Endothelial cell (in vitro differentiated cells): ENCODE results near the gene CBLB. TPM values are rescaled to one million over a fixed set of nuclear protein-coding genes. Genes with fewer than 3 reads are reported as not detected.

Experiments
- DNase-seq: peaks from one replicate; pipeline ENCODE4 v3.0.0; 2021; ENCODE audit warnings: low spot score
- H3K27ac Mint-ChIP-seq: one replicate; pipeline ENCODE4 v1.8.0; 2021; ENCODE audit warnings: mixed read lengths, inconsistent platforms; ENCODE audit not compliant: unreplicated experiment
- H3K27me3 Mint-ChIP-seq: one replicate; pipeline ENCODE4 v1.8.0; 2021; ENCODE audit warnings: mild to moderate bottlenecking, moderate library complexity, mixed read lengths, inconsistent platforms; ENCODE audit not compliant: unreplicated experiment
- H3K36me3 Mint-ChIP-seq: one replicate; pipeline ENCODE4 v1.8.0; 2021; ENCODE audit warnings: mild to moderate bottlenecking, low read depth, mixed read lengths, inconsistent platforms; ENCODE audit not compliant: unreplicated experiment
- H3K4me1 Mint-ChIP-seq: one replicate; pipeline ENCODE4 v1.8.0; 2021; ENCODE audit warnings: mild to moderate bottlenecking, mixed read lengths, inconsistent platforms; ENCODE audit not compliant: unreplicated experiment
- H3K4me3 Mint-ChIP-seq: one replicate; pipeline ENCODE4 v1.8.0; 2021; ENCODE audit warnings: mild to moderate bottlenecking, mixed read lengths, inconsistent platforms; ENCODE audit not compliant: unreplicated experiment
- H3K9me3 Mint-ChIP-seq: one replicate; pipeline ENCODE4 v1.8.0; 2021; ENCODE audit warnings: mixed read lengths, inconsistent platforms; ENCODE audit not compliant: unreplicated experiment
- CTCF ChIP-seq: fragments of 200-600 bp; sonication (generic); IDR thresholded peaks from one replicate; pipeline ENCODE4 v1.5.0; 2021; ENCODE audit warnings: antibody characterized with exemption; ENCODE audit not compliant: unreplicated experiment
- total RNA-seq: library from RNA; stranded (reverse); fragmentation: NEBNext Ultra II Directional; extraction: Animal tissue kit (Norgen Biotek cat#: 25700); gene quantifications from one replicate; pipeline ENCODE4 v1.2.1, GENCODE V29; 2021; ENCODE audit not compliant: unreplicated experiment

Gene CBLB
- total RNA-seq, 1 donor from 2014 or later: 62.0 TPM

- no peak for DNase-seq
- no peaks in the 10 kb centered on the region for H3K9me3 Mint-ChIP-seq
- H3K4me3 Mint-ChIP-seq: no peak overlapping the region
- no peaks in the 10 kb centered on the region for H3K4me1 Mint-ChIP-seq
- H3K27me3 Mint-ChIP-seq: no peaks in the 10 kb centered on the region
- peaks cover 10% of the 10 kb centered on the region for H3K36me3 Mint-ChIP-seq
- TF ChIP-seq CTCF: no peak
- H3K27ac Mint-ChIP-seq: no peak overlapping the region
Observed at GRCh38 chr3:105661461-105661860, 207.4 kb downstream of the CBLB start.

GRCh38 chr3:105656651-105657504 is 211.9 kb downstream of the CBLB start:
- Mint-ChIP-seq H3K4me1 (no peaks in the 10 kb centered on the region), H3K27ac (no peak overlapping the region), H3K4me3 (no peak overlapping the region), H3K27me3 (peaks cover 2% of the 10 kb centered on the region), H3K36me3 (peaks cover 4% of the 10 kb centered on the region), H3K9me3 (no peaks in the 10 kb centered on the region)
- no peak for DNase-seq
- TF ChIP-seq CTCF: no peak

DNA sequence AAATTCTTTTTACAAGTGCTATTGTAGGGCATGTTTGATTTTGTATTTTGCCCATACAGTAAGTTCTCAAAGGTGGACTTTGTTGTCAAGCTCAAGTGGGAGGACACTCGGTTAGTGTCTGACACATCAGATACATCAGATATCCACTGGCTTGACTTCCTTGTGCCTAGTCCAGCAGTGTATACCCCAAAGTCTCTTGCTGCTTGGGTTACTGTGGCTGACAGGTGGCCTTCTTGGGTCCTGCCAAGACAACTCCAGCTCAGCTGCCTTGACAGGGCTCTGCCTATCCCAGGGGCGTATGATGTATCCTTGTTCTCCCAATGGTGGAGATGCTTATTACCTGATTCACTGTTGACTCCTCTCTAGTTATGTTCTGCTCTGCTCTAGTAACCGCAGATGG is 214.9 kb downstream of the CBLB start:
- Mint-ChIP-seq H3K4me3 (no peak overlapping the region), H3K9me3 (no peaks in the 10 kb centered on the region), H3K27ac (no peak overlapping the region), H3K27me3 (peaks cover 2% of the 10 kb centered on the region), H3K4me1 (no peaks in the 10 kb centered on the region), H3K36me3 (peaks cover 2% of the 10 kb centered on the region)
- TF ChIP-seq CTCF: no peak
- DNase-seq: no peak

DNA sequence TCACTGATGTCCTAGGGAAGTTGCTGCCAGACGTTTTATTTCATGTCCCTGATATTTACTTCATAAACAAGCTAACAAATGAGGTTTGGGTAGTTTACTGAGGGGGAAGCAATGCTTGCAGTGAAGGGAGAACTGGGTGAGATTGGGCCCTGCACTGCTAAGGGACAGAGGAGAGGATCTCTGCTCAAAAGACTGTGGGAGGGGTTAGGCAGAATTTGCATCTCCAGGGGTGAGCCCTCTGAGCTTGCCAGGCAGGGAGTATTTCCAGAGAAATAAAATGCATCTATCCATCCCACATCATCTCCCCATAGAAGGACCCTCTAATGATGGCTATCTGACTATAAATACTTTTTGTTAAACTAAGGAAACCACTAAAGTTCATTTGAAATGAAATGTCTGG is 215.6 kb downstream of the CBLB start:
- Mint-ChIP-seq H3K36me3 (no peaks in the 10 kb centered on the region), H3K4me1 (no peaks in the 10 kb centered on the region), H3K27ac (no peak overlapping the region), H3K9me3 (no peaks in the 10 kb centered on the region), H3K4me3 (no peak overlapping the region), H3K27me3 (peaks cover 2% of the 10 kb centered on the region)
- no peak for DNase-seq
- no peak for TF ChIP-seq CTCF

DNA sequence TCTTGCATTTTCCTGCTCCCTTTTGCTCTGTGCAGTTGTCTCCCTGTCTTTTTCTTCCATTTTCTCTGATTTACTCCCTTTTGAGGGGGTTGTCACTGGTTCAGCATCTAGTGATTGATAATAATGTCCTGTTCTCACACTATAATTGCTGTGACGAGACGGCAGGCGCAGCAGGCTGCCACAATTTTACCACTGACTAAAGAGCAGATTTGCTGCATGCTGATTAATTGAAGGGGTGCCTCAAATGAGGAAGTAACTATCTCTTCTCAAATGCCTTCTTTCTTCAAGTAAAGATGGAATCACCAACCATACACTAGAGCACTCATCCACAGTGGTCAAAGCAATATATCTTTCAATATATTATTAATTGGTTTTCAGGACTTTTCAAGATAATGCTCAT is 219.3 kb downstream of the CBLB start:
- H3K36me3 Mint-ChIP-seq: no peaks in the 10 kb centered on the region
- H3K9me3 Mint-ChIP-seq: no peaks in the 10 kb centered on the region
- no peak overlapping the region for H3K4me3 Mint-ChIP-seq
- no peak for DNase-seq
- peaks cover 2% of the 10 kb centered on the region for H3K27me3 Mint-ChIP-seq
- H3K27ac Mint-ChIP-seq: no peak overlapping the region
- no peak for TF ChIP-seq CTCF
- no peaks in the 10 kb centered on the region for H3K4me1 Mint-ChIP-seq
